NCI-H446 treated with DMSO at 0.1 percent for 48 hours (cell line): ENCODE data around the gene MUC6.

Experiments used
- DNase-seq: peaks from one replicate; lab custom pipeline; 2025; lab: John Stamatoyannopoulos, UW

The MUC6 gene

GRCh38 chr11:1009371-1009770, 27.1 kb downstream of the MUC6 start:
- no peak for DNase-seq

- DNase-seq, result no peak
These were observed 27.7 kb downstream of the MUC6 start for GRCh38 chr11:1008803-1009145.

- no peak for DNase-seq
These were observed 28.3 kb downstream of the MUC6 start for GRCh38 chr11:1008001-1008802.

- DNase-seq, result no peak
These were observed 29.2 kb downstream of the MUC6 start for GRCh38 chr11:1007279-1007678.

- DNase-seq, result no peak
These were observed 29.8 kb downstream of the MUC6 start for GRCh38 chr11:1006762-1007161.

GRCh38 chr11:1005928-1006327, 30.6 kb downstream of the MUC6 start:
- no peak for DNase-seq

- DNase-seq, result no peak
These were observed 33.4 kb downstream of the MUC6 start for GRCh38 chr11:1003159-1003558.

GRCh38 chr11:1002406-1002984, 34.0 kb downstream of the MUC6 start:
- no peak for DNase-seq

- no peak for DNase-seq
These were observed 34.7 kb downstream of the MUC6 start for GRCh38 chr11:1001617-1002405.

GRCh38 chr11:1000357-1001278, 35.9 kb downstream of the MUC6 start:
- no peak for DNase-seq

- no peak for DNase-seq
These were observed 37.5 kb downstream of the MUC6 start for GRCh38 chr11:999009-999408.

GRCh38 chr11:997907-998306, 38.6 kb downstream of the MUC6 start:
- no peak for DNase-seq

- no peak for DNase-seq
These were observed 39.8 kb downstream of the MUC6 start for GRCh38 chr11:996681-997080.

GRCh38 chr11:995752-996420, 40.6 kb downstream of the MUC6 start:
- no peak for DNase-seq

- no peak for DNase-seq
These were observed 41.3 kb downstream of the MUC6 start for GRCh38 chr11:995044-995751.

- no peak for DNase-seq
These were observed 42.8 kb downstream of the MUC6 start for GRCh38 chr11:993632-994167.

GRCh38 chr11:992577-992976, 43.9 kb downstream of the MUC6 start:
- no peak for DNase-seq

- DNase-seq, result no peak
These were observed 44.7 kb downstream of the MUC6 start for GRCh38 chr11:991711-992307.

GRCh38 chr11:991034-991433, 45.5 kb downstream of the MUC6 start:
- no peak for DNase-seq

GRCh38 chr11:990101-990500, 46.4 kb downstream of the MUC6 start:
- DNase-seq, result no peak
